Loucy (cell line): Measurements from ENCODE around the gene CACNA1I.

Source experiments
- H2AFZ ChIP-seq: fragments of 200-600 bp; sonication (generic); 2 replicates; pipeline ENCODE4 v1.6.0; 2016; ENCODE audit warnings: antibody characterized with exemption, mild to moderate bottlenecking, low read length, moderate library complexity
- H3F3A ChIP-seq: fragments of 200-600 bp; 2 replicates; pipeline ENCODE4 v1.6.0; 2016; ENCODE audit warnings: antibody characterized with exemption, low read depth, mild to moderate bottlenecking
- H3K27me3 ChIP-seq: fragments of 200-600 bp; sonication (generic); 2 replicates; pipeline ENCODE4 v1.6.1; 2014; ENCODE audit warnings: low read length, mild to moderate bottlenecking; ENCODE audit not compliant: insufficient read depth, poor library complexity, severe bottlenecking
- H3K36me3 ChIP-seq: fragments of 200-600 bp; sonication (generic); 2 replicates; pipeline ENCODE4 v1.6.1; 2016; ENCODE audit warnings: low read length; ENCODE audit not compliant: insufficient read depth
- H3K4me1 ChIP-seq: fragments of 200-600 bp; sonication (generic); 2 replicates; pipeline ENCODE4 v1.5.1; 2014; ENCODE audit warnings: low read length, mild to moderate bottlenecking; ENCODE audit not compliant: insufficient read depth, poor library complexity, severe bottlenecking
- H3K4me2 ChIP-seq: fragments of 200-600 bp; sonication (generic); 2 replicates; pipeline ENCODE4 v1.6.0; 2014; ENCODE audit warnings: antibody characterized with exemption, low read length, low read depth, mild to moderate bottlenecking; ENCODE audit not compliant: poor library complexity, severe bottlenecking
- H3K4me3 ChIP-seq: fragments of 200-600 bp; sonication (generic); 2 replicates; pipeline ENCODE4 v1.5.1; 2014; ENCODE audit warnings: low read length, mild to moderate bottlenecking, mixed read lengths; ENCODE audit not compliant: poor library complexity, severe bottlenecking
- H3K79me2 ChIP-seq: fragments of 200-600 bp; sonication (generic); 2 replicates; pipeline ENCODE4 v1.6.1; 2014; ENCODE audit warnings: low read length; ENCODE audit not compliant: insufficient read depth
- H3K9ac ChIP-seq: fragments of 200-600 bp; sonication (generic); 2 replicates; pipeline ENCODE4 v1.6.0; 2014; ENCODE audit warnings: mild to moderate bottlenecking, low read depth, low read length, moderate library complexity; ENCODE audit not compliant: poor library complexity, severe bottlenecking
- H3K9me2 ChIP-seq: fragments of 200-600 bp; sonication (generic); replicated peaks from 2 replicates; pipeline ENCODE4 v1.6.1; 2016; ENCODE audit warnings: low read depth, low read length, mixed read lengths
- H3K9me3 ChIP-seq: fragments of 200-600 bp; sonication (generic); 2 replicates; pipeline ENCODE4 v1.6.1; 2014; ENCODE audit warnings: mild to moderate bottlenecking, antibody characterized with exemption, low read length, low read depth; ENCODE audit not compliant: insufficient read depth
- H4K20me1 ChIP-seq: fragments of 200-600 bp; sonication (generic); 2 replicates; pipeline ENCODE4 v1.6.0; 2014; ENCODE audit warnings: antibody characterized with exemption, low read length, mild to moderate bottlenecking; ENCODE audit not compliant: insufficient read depth, poor library complexity, severe bottlenecking
- EZH2phosphoT487 ChIP-seq: fragments of 200-600 bp; IDR thresholded peaks from 2 replicates; pipeline ENCODE4 v1.6.1; 2018; ENCODE audit warnings: antibody characterized with exemption, mild to moderate bottlenecking, moderate library complexity, borderline replicate concordance
- TF ChIP-seq, protein P1 (sequence below): fragments of 200-600 bp; sonication (generic); conservative IDR thresholded peaks from 2 replicates; pipeline ENCODE4 v1.5.1; 2014; ENCODE audit warnings: mild to moderate bottlenecking, antibody characterized with exemption, low read length

CACNA1I gene

DNA sequence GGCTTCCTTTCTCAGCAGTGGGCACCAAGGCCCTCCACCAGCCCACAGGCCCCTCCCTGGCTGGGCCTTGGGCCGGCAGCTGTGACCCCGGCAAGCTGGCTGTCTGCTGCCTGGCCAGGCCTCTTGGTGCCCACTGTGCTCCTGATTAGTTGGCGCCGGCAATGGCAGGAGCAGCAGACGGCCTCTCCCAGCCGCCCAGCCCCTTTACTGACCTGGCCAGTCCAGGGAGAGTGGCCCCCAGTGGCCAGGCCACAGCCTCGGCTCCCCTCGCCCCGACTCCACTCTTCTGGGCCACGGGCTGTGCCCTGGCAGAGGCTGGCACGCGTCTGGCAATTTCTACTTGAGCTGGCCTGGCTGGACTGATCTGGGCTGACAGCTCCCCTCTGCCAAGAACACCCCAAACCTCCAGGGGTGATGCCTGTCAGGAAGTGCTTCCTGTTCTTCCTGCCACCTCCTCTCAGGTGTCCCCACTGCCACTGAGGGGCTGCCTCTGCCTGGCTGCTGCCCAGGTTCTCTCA, 58.1 kb downstream of the CACNA1I start:
- TF ChIP-seq EZH2phosphoT487: no peak
- TF ChIP-seq, protein P1, sequence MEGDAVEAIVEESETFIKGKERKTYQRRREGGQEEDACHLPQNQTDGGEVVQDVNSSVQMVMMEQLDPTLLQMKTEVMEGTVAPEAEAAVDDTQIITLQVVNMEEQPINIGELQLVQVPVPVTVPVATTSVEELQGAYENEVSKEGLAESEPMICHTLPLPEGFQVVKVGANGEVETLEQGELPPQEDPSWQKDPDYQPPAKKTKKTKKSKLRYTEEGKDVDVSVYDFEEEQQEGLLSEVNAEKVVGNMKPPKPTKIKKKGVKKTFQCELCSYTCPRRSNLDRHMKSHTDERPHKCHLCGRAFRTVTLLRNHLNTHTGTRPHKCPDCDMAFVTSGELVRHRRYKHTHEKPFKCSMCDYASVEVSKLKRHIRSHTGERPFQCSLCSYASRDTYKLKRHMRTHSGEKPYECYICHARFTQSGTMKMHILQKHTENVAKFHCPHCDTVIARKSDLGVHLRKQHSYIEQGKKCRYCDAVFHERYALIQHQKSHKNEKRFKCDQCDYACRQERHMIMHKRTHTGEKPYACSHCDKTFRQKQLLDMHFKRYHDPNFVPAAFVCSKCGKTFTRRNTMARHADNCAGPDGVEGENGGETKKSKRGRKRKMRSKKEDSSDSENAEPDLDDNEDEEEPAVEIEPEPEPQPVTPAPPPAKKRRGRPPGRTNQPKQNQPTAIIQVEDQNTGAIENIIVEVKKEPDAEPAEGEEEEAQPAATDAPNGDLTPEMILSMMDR: no peak

DNA sequence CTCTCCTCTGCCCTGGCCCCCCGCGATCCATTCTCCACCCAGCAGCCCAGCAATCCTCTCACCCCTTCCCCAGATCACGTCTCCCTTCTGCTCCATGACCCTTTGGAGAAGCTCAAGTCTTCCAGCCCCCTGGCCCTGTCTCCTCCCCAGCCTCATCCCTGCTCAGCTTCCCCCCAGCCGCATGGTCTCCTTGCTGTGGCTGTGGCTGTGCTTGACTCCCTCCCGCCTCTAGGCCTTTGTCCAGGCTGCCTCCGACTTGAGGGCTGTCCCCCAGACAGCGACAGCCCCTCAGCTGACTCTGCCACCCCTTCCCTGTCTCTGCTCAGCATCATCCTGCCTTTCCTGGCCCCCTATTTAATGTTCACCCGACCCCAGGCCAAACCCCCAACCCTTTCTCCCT, 59.3 kb downstream of the CACNA1I start:
- no peak for TF ChIP-seq EZH2phosphoT487
- TF ChIP-seq, protein P1: no peak
- Histone ChIP-seq H3K9me3 (no peaks in the 10 kb centered on the region), H4K20me1 (no peaks in the 10 kb centered on the region), H3K79me2 (no peaks in the 10 kb centered on the region), H3K9ac (no peak overlapping the region), H3F3A (no peaks in the 10 kb centered on the region), H3K36me3 (no peaks in the 10 kb centered on the region), H3K4me3 (no peak overlapping the region), H2AFZ (no peak overlapping the region), H3K4me1 (no peaks in the 10 kb centered on the region), H3K27me3 (no peaks in the 10 kb centered on the region), H3K4me2 (no peak overlapping the region), H3K9me2 (no peaks in the 10 kb centered on the region)

More for the DNA sequence above, 58.1 kb downstream of the CACNA1I start:
- Histone ChIP-seq H2AFZ (no peak overlapping the region), H3K36me3 (no peaks in the 10 kb centered on the region), H4K20me1 (no peaks in the 10 kb centered on the region), H3K9ac (no peak overlapping the region), H3K4me3 (no peak overlapping the region), H3F3A (no peaks in the 10 kb centered on the region), H3K27me3 (no peaks in the 10 kb centered on the region), H3K4me2 (no peak overlapping the region), H3K9me2 (no peaks in the 10 kb centered on the region), H3K79me2 (no peaks in the 10 kb centered on the region), H3K9me3 (no peaks in the 10 kb centered on the region), H3K4me1 (no peaks in the 10 kb centered on the region)

DNA sequence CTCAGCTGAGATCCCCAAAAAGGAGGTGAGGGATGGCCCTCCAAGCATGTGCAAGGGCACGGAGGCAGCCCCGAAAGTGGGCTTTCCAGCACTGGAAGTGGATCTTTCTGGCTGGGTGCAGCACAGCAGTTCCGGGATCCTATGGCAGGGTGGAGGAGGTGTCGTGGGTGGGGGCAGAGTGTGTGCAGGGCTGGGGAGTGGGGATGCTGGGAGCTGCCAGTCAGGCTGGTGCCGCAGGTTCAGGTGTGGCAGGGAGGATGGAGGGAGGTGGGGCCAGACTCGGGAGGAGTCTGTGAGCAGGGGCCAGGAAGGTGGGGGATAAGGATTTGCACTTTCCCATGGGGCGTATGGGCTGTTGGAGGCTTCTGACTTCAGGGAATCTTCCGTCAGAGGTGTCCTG, 60.2 kb downstream of the CACNA1I start:
- Histone ChIP-seq H3K4me2 (no peak overlapping the region), H3K4me1 (no peaks in the 10 kb centered on the region), H3K9me3 (no peaks in the 10 kb centered on the region), H4K20me1 (no peaks in the 10 kb centered on the region), H3F3A (no peaks in the 10 kb centered on the region), H3K27me3 (no peaks in the 10 kb centered on the region), H3K4me3 (no peak overlapping the region), H3K9ac (no peak overlapping the region), H3K36me3 (no peaks in the 10 kb centered on the region), H3K79me2 (no peaks in the 10 kb centered on the region), H3K9me2 (no peaks in the 10 kb centered on the region), H2AFZ (no peak overlapping the region)
- TF ChIP-seq, protein P1: no peak
- TF ChIP-seq EZH2phosphoT487: no peak
